Activated T-cell treated with anti-CD3 and anti-CD28 coated beads, Interleukin-2, amount 50 U/mL, for 72 hours (primary cell): ENCODE data around the gene CDRT15. TPM values are rescaled to one million over a fixed set of nuclear protein-coding genes. Genes with fewer than 3 reads are reported as not detected.

Experiments
- ATAC-seq, 2 donors: fragments of 150-1000 bp; cut with Tn5 transposase; replicated peaks in 1 of 2; 2 replicates each; pipeline ENCODE4 v1.10.0; 2021; ENCODE audit warnings: moderate library complexity in 2 of 2, mild to moderate bottlenecking in 1 of 2
- DNase-seq, 2 donors: peaks; one replicate each; pipeline ENCODE4 v3.0.0; 2021 to 2022; ENCODE audit warnings: mixed read lengths in 1 of 2
- H3K27ac Mint-ChIP-seq: one replicate; pipeline ENCODE4 v1.8.0; 2022; ENCODE audit warnings: mild to moderate bottlenecking, moderate library complexity, mixed read lengths
- H3K27me3 Mint-ChIP-seq: one replicate; pipeline ENCODE4 v1.8.0; 2022; ENCODE audit warnings: low read depth, mixed read lengths
- H3K36me3 Mint-ChIP-seq, 2 donors: one replicate each; pipeline ENCODE4 v1.8.0; 2022; ENCODE audit warnings: mixed read lengths in 2 of 2, mild to moderate bottlenecking in 1 of 2; ENCODE audit not compliant: insufficient read depth in 2 of 2
- H3K4me1 Mint-ChIP-seq: one replicate; pipeline ENCODE4 v1.8.0; 2022; ENCODE audit warnings: low read depth, mixed read lengths
- H3K4me3 Mint-ChIP-seq, 2 donors: one replicate each; pipeline ENCODE4 v1.8.0; 2022; ENCODE audit warnings: mild to moderate bottlenecking in 2 of 2, mixed read lengths in 2 of 2, moderate library complexity in 2 of 2
- H3K9me3 Mint-ChIP-seq, 2 donors: one replicate each; pipeline ENCODE4 v1.8.0; 2022; ENCODE audit warnings: mixed read lengths in 2 of 2
- total RNA-seq, 2 donors: library from RNA; stranded (reverse); gene quantifications; one replicate each; pipeline ENCODE4 v1.2.3, GENCODE V29; 2022

CDRT15 gene
- total RNA-seq, 2 donors from 2014 or later = not detected

- peaks cover 2 to 3% of the 10 kb centered on the region in 2 donors for H3K36me3 Mint-ChIP-seq
- H3K4me3 Mint-ChIP-seq = no peak overlapping the region
- DNase-seq (no peak), ATAC-seq (no peak)
- peaks cover 0 to 1% of the 10 kb centered on the region in 2 donors for H3K9me3 Mint-ChIP-seq
- H3K27ac Mint-ChIP-seq = no peak overlapping the region
- H3K27me3 Mint-ChIP-seq = no peaks in the 10 kb centered on the region
- H3K4me1 Mint-ChIP-seq = no peaks in the 10 kb centered on the region
Observed at GRCh38 chr17:14228903-14229302, 7.8 kb downstream of the CDRT15 start.

GRCh38 chr17:14227052-14227451 is 9.6 kb downstream of the CDRT15 start:
- Mint-ChIP-seq H3K27ac (no peak overlapping the region), H3K27me3 (no peaks in the 10 kb centered on the region), H3K36me3 (peaks cover 2 to 3% of the 10 kb centered on the region in 2 donors), H3K4me3 (no peak overlapping the region), H3K9me3 (peaks cover 0 to 1% of the 10 kb centered on the region in 2 donors), H3K4me1 (no peaks in the 10 kb centered on the region)
- ATAC-seq (no peak), DNase-seq (no peak)

- ATAC-seq (no peak), DNase-seq (no peak)
- Mint-ChIP-seq H3K27me3 (no peaks in the 10 kb centered on the region), H3K9me3 (no peaks in the 10 kb centered on the region), H3K4me1 (no peaks in the 10 kb centered on the region), H3K27ac (no peak overlapping the region), H3K4me3 (no peak overlapping the region), H3K36me3 (peaks cover 2% of the 10 kb centered on the region in 2 donors)
Observed at GRCh38 chr17:14225254-14225980, 11.2 kb downstream of the CDRT15 start.

GRCh38 chr17:14222611-14223010 is 14.1 kb downstream of the CDRT15 start:
- ATAC-seq (no peak), DNase-seq (no peak)
- no peaks in the 10 kb centered on the region for H3K27me3 Mint-ChIP-seq
- H3K4me1 Mint-ChIP-seq = no peaks in the 10 kb centered on the region
- H3K27ac Mint-ChIP-seq = no peak overlapping the region
- H3K9me3 Mint-ChIP-seq = no peaks in the 10 kb centered on the region
- no peak overlapping the region for H3K4me3 Mint-ChIP-seq
- peaks cover 2% of the 10 kb centered on the region in 2 donors for H3K36me3 Mint-ChIP-seq

GRCh38 chr17:14214271-14214670 is 22.4 kb downstream of the CDRT15 start:
- Mint-ChIP-seq H3K27ac (no peak overlapping the region), H3K9me3 (no peaks in the 10 kb centered on the region), H3K27me3 (no peaks in the 10 kb centered on the region), H3K4me1 (peaks cover 21% of the 10 kb centered on the region), H3K36me3 (peaks cover 2 to 18% of the 10 kb centered on the region in 2 donors), H3K4me3 (no peak overlapping the region)
- DNase-seq (no peak), ATAC-seq (no peak)

GRCh38 chr17:14212401-14212800 is 24.3 kb downstream of the CDRT15 start:
- H3K27ac Mint-ChIP-seq = no peak overlapping the region

GRCh38 chr17:14211801-14212200 is 24.9 kb downstream of the CDRT15 start:
- H3K4me3 Mint-ChIP-seq = no peak overlapping the region
- H3K36me3 Mint-ChIP-seq = peaks cover 5 to 20% of the 10 kb centered on the region in 2 donors
- peaks cover 36% of the 10 kb centered on the region for H3K4me1 Mint-ChIP-seq
- no peaks in the 10 kb centered on the region for H3K27me3 Mint-ChIP-seq
- ATAC-seq (peak; percentile 35 to 44), DNase-seq (peak in 1 of 2 donors; percentile 43)
- no peak overlapping the region for H3K27ac Mint-ChIP-seq
- H3K9me3 Mint-ChIP-seq = no peaks in the 10 kb centered on the region

More at GRCh38 chr17:14212401-14212800, 24.3 kb downstream of the CDRT15 start:
- Mint-ChIP-seq H3K4me3 (no peak overlapping the region), H3K9me3 (no peaks in the 10 kb centered on the region), H3K4me1 (peaks cover 32% of the 10 kb centered on the region), H3K27me3 (no peaks in the 10 kb centered on the region), H3K36me3 (peaks cover 4 to 19% of the 10 kb centered on the region in 2 donors)
- DNase-seq (no peak), ATAC-seq (no peak)

GRCh38 chr17:14211246-14211645 is 25.4 kb downstream of the CDRT15 start:
- Mint-ChIP-seq H3K4me1 (peaks cover 39% of the 10 kb centered on the region), H3K36me3 (peaks cover 5 to 20% of the 10 kb centered on the region in 2 donors), H3K9me3 (no peaks in the 10 kb centered on the region), H3K27me3 (no peaks in the 10 kb centered on the region), H3K4me3 (no peak overlapping the region), H3K27ac (no peak overlapping the region)
- ATAC-seq (peak; percentile 54 to 64), DNase-seq (peak in 1 of 2 donors; percentile 35)

GRCh38 chr17:14209215-14209614 is 27.4 kb downstream of the CDRT15 start:
- peaks cover 60% of the 10 kb centered on the region for H3K4me1 Mint-ChIP-seq
- no peaks in the 10 kb centered on the region for H3K27me3 Mint-ChIP-seq
- H3K9me3 Mint-ChIP-seq = no peaks in the 10 kb centered on the region
- DNase-seq = no peak
- no peak overlapping the region for H3K4me3 Mint-ChIP-seq
- no peak for ATAC-seq
- peaks cover 9 to 20% of the 10 kb centered on the region in 2 donors for H3K36me3 Mint-ChIP-seq
- no peak overlapping the region for H3K27ac Mint-ChIP-seq

GRCh38 chr17:14207791-14208190 is 28.9 kb downstream of the CDRT15 start:
- Mint-ChIP-seq H3K27ac (no peak overlapping the region), H3K36me3 (peaks cover 10 to 20% of the 10 kb centered on the region in 2 donors), H3K27me3 (no peaks in the 10 kb centered on the region), H3K4me1 (peaks cover 74% of the 10 kb centered on the region), H3K9me3 (no peaks in the 10 kb centered on the region), H3K4me3 (no peak overlapping the region)
- DNase-seq (no peak), ATAC-seq (no peak)

GRCh38 chr17:14206891-14207290 is 29.8 kb downstream of the CDRT15 start:
- DNase-seq = no peak
- Mint-ChIP-seq H3K4me1 (peaks cover 83% of the 10 kb centered on the region), H3K4me3 (no peak overlapping the region), H3K36me3 (peaks cover 10 to 20% of the 10 kb centered on the region in 2 donors), H3K27me3 (no peaks in the 10 kb centered on the region), H3K9me3 (no peaks in the 10 kb centered on the region), H3K27ac (no peak overlapping the region)
- ATAC-seq = no peak

- H3K36me3 Mint-ChIP-seq = peaks cover 8 to 15% of the 10 kb centered on the region in 2 donors
- peak overlapping the region; percentile 78 to 85 for H3K4me3 Mint-ChIP-seq
- peaks cover 83% of the 10 kb centered on the region for H3K4me1 Mint-ChIP-seq
- H3K27ac Mint-ChIP-seq = no peak overlapping the region
- DNase-seq (peak; percentile 55 to 63), ATAC-seq (peak; percentile 37 to 53)
- no peaks in the 10 kb centered on the region for H3K27me3 Mint-ChIP-seq
- H3K9me3 Mint-ChIP-seq = no peaks in the 10 kb centered on the region
Observed at GRCh38 chr17:14205992-14206461, 30.6 kb downstream of the CDRT15 start.

GRCh38 chr17:14205380-14205779 is 31.3 kb downstream of the CDRT15 start:
- no peaks in the 10 kb centered on the region for H3K27me3 Mint-ChIP-seq
- ATAC-seq = no peak
- H3K9me3 Mint-ChIP-seq = no peaks in the 10 kb centered on the region
- peaks cover 8 to 10% of the 10 kb centered on the region in 2 donors for H3K36me3 Mint-ChIP-seq
- H3K27ac Mint-ChIP-seq = peak overlapping the region; percentile 21
- no peak for DNase-seq
- H3K4me1 Mint-ChIP-seq = peaks cover 87% of the 10 kb centered on the region
- H3K4me3 Mint-ChIP-seq = peak overlapping the region; percentile 78 to 85
